Measurements from ENCODE around the gene PPIG.

The PPIG gene

DNA sequence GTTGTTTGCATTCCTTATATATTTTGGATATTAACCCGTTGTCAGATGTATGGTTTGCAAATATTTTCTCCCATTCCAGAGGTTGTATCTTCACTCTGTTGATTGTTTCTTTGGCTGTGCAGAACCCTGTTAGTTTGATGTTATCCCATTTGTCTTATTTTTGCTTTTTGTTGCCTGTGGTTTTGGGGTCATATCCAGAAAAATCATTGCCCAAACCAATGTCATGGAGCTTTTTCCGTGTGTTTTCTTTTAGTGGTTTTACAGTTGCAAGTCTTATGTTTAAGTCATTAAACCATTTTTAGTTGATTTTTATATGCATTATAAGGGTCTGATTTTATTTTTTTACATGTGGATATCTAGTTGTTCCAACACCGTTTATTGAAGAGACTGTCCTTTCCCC, 35.8 kb downstream of the PPIG start:
- Histone ChIP-seq H3K36me3 (ENCODE audit: insufficient read depth, low read length) (peaks cover 4% of the 10 kb centered on the region), H3K9me3 (ENCODE audit: control insufficient read depth, insufficient read depth, low read length) (no peaks in the 10 kb centered on the region), H3K9ac (ENCODE audit: low read depth, low read length) (no peak overlapping the region), H3K4me1 (ENCODE audit: insufficient read depth, low read length) (no peaks in the 10 kb centered on the region)

DNA sequence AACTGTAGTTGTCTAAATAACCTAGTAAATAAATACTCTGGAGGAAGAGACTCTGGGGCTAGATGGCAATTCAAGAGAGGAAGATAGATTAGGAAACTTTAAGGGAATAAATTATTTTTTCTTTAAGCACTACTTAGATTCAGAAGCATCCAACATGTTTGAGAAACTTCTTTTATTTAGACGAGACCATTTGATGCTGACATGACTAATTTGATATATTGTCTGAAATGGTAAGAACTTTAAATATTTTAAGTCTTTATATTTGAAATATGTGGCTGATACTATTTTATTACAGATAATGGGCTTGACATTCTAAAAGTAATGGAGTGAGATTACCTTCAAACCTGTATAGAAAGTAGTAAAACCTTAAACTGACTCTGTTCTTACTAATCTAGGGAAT, 36.4 kb downstream of the PPIG start:
- Histone ChIP-seq H3K36me3 (ENCODE audit: insufficient read depth, low read length) (peaks cover under 1% of the 10 kb centered on the region), H3K9ac (ENCODE audit: low read depth, low read length) (no peak overlapping the region), H3K4me1 (ENCODE audit: insufficient read depth, low read length) (no peaks in the 10 kb centered on the region)

DNA sequence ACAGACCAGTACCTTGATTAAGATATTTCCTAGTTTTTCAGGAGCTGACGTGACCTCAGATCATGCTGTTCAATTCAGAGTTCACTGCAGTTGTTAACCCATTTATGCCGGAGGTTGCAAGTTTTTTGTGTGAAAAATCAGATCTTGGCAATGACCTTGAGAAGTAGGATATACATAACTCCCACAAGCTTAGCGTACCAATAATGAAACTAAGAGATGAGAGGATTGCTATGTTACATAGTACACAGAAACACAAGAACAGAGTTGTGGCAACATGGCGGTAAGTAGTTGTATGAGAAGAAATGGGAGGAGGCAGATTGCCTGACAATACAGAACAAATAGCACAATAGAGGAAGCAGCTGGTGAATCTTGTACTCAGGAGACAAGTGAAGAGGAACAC, 39.1 kb downstream of the PPIG start:
- Histone ChIP-seq H3K9me3 (ENCODE audit: control insufficient read depth, insufficient read depth, low read length) (no peaks in the 10 kb centered on the region), H3K4me1 (ENCODE audit: insufficient read depth, low read length) (no peaks in the 10 kb centered on the region), H3K36me3 (ENCODE audit: insufficient read depth, low read length) (no peaks in the 10 kb centered on the region), H3K9ac (ENCODE audit: low read depth, low read length) (no peak overlapping the region)

More for the DNA sequence above, 36.4 kb downstream of the PPIG start:
- no peaks in the 10 kb centered on the region for H3K9me3 ChIP-seq (ENCODE audit: control insufficient read depth, insufficient read depth, low read length)

DNA sequence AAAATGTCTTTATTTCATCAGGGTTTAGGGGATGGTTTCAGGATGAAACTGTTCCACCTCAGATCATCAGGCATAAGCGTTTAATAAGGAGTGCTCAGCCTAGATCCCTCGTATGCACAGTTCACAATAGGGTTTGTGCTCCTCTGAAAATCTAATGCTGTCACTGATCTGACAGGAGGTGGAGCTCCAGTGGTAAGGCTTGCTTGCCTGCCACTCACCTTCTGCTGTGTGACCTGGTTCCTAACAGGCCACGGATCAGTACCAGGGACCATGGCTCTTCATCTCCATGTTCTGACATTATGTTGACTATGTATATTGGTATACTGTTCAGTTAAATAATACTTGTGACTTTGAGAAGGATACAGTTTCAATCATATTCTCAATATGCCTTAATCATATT, 41.6 kb downstream of the PPIG start:
- Histone ChIP-seq H3K4me1 (ENCODE audit: insufficient read depth, low read length) (no peaks in the 10 kb centered on the region), H3K9ac (ENCODE audit: low read depth, low read length) (no peak overlapping the region), H3K9me3 (ENCODE audit: control insufficient read depth, insufficient read depth, low read length) (no peaks in the 10 kb centered on the region), H3K36me3 (ENCODE audit: insufficient read depth, low read length) (no peaks in the 10 kb centered on the region)

DNA sequence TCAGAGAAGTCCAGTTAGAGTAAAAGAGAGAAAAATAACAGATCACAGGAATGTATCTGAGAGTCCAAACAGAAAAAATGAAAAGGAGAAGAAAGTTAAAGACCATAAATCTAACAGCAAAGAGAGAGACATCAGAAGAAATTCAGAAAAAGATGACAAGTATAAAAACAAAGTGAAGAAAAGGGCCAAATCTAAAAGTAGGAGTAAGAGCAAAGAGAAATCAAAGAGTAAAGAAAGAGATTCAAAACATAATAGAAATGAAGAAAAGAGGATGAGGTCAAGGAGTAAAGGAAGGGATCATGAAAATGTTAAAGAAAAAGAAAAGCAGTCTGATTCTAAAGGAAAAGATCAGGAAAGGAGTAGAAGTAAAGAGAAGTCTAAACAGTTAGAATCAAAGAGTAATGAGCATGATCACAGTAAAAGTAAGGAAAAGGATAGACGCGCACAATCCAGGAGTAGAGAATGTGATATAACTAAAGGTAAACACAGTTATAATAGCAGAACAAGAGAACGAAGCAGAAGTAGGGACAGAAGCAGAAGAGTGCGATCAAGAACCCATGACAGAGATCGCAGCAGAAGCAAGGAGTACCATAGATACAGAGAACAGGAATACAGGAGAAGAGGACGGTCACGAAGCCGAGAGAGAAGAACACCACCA, 52.4 kb downstream of the PPIG start:
- peaks cover 19% of the 10 kb centered on the region for H3K36me3 ChIP-seq (ENCODE audit: insufficient read depth, low read length)
- no peak overlapping the region for H3K9ac ChIP-seq (ENCODE audit: low read depth, low read length)
- H3K4me1 ChIP-seq (ENCODE audit: insufficient read depth, low read length): peaks cover 6% of the 10 kb centered on the region; the same call in 1 of the 2 replicates
- H3K9me3 ChIP-seq (ENCODE audit: control insufficient read depth, insufficient read depth, low read length): no peaks in the 10 kb centered on the region; the same call in 1 of the 2 replicates

DNA sequence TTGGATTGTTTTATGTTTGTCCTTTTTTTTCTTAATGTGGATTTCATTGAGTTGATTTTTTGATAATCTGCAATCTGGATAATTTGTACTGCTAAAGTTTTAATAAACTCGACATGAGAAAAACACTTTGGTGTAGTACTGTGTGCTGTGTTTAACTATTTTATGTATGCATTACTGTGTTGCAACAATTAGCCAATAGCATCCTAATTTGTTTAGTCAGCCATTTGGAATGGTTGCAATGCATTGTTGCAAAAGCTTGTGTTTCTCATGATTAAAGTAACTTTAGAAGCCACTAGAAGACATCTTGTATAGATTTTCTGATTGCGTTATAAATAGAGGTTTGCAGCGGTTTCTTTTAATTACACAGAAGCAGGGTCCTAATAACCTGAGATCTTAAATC, 53.5 kb downstream of the PPIG start:
- H3K36me3 ChIP-seq (ENCODE audit: insufficient read depth, low read length): peaks cover 17% of the 10 kb centered on the region
- H3K9me3 ChIP-seq (ENCODE audit: control insufficient read depth, insufficient read depth, low read length): no peaks in the 10 kb centered on the region
- no peak overlapping the region for H3K9ac ChIP-seq (ENCODE audit: low read depth, low read length)
- H3K4me1 ChIP-seq (ENCODE audit: insufficient read depth, low read length): peaks cover 6% of the 10 kb centered on the region; the same call in 1 of the 2 replicates

DNA sequence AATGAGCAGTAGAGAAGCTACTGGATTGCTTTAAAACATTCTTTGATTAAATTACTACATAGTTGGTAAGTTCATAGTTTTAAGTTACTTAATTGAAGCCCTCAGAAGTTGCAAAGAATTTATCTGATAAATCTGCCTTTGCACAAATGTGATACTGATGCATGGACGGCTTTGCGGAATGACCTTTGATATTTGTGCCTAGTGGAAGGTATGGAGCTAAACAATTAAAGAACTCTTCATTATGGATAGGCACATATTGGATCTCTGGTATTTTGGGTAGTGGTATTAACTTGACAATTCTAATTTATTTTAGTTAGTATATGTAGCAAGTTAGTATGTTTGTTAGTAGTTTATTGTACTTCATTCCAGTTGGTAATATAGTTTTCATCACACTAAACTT, 56.0 kb downstream of the PPIG start:
- Histone ChIP-seq H3K36me3 (ENCODE audit: insufficient read depth, low read length) (peaks cover 11% of the 10 kb centered on the region), H3K9me3 (ENCODE audit: control insufficient read depth, insufficient read depth, low read length) (no peaks in the 10 kb centered on the region), H3K4me1 (ENCODE audit: insufficient read depth, low read length) (peaks cover 6% of the 10 kb centered on the region; the same call in 1 of the 2 replicates), H3K9ac (ENCODE audit: low read depth, low read length) (no peak overlapping the region)

DNA sequence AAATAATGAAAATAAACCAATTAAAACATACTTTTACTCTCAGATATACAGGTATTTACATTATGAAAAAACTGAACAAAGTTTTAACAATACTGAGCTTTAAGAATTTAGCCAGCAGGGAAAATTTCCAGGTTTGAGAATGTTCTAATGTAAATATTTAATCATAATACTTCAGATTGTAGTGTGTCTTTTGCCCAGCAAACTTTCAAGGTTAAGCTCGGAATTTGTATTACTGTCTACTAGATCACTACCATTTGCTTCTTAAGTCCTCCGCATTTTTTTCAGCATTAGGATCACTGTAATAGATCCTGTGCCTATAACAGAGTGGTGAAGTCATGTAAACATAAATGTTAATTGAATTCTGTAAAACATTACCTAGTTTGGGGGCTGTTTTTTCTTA, 57.3 kb downstream of the PPIG start:
- Histone ChIP-seq H3K36me3 (ENCODE audit: insufficient read depth, low read length) (peaks cover 6% of the 10 kb centered on the region), H3K4me1 (ENCODE audit: insufficient read depth, low read length) (peaks cover 6% of the 10 kb centered on the region; the same call in 1 of the 2 replicates), H3K9me3 (ENCODE audit: control insufficient read depth, insufficient read depth, low read length) (no peaks in the 10 kb centered on the region)

DNA sequence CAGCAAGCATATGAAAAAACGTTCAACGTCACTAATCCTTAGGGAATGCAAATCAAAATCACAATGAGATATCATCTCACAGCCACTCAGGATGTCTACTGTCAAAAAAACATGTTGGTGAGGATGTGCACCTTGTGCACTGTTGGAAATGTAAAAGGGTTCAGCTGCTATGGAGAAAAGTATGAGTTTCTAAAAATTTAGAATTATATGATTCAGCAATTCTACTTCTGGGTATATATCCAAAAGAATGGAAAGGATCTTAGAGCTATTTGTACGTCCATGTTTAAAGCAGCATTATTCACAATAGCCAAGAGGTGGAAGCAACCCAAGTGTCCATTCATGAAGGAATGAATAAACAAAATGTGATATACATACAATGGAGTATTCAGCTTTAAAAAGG, 60.0 kb downstream of the PPIG start:
- H3K36me3 ChIP-seq (ENCODE audit: insufficient read depth, low read length): no peaks in the 10 kb centered on the region
- H3K9me3 ChIP-seq (ENCODE audit: control insufficient read depth, insufficient read depth, low read length): no peaks in the 10 kb centered on the region
- H3K4me1 ChIP-seq (ENCODE audit: insufficient read depth, low read length): no peaks in the 10 kb centered on the region
- H3K9ac ChIP-seq (ENCODE audit: low read depth, low read length): no peak overlapping the region

More for the DNA sequence above, 57.3 kb downstream of the PPIG start:
- no peak overlapping the region for H3K9ac ChIP-seq (ENCODE audit: low read depth, low read length)

DNA sequence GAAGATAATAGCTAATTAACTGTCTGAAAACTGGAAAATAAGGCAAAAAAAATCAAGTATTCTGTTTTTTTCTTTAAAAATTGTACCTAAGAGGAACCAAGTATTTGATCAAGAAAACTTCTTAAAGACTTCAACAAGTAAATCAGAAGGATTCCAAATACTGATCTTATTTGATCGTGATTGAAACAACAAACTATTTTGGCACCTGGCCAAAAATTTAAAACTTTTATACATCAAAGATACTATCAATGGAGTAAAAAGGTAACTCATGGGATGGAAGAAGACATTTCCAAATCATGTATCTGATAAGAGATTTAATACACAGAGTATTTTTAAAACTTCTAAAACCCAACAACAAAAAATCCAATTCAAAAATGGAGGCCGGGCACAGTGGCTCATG, 63.3 kb downstream of the PPIG start:
- Histone ChIP-seq H3K9ac (ENCODE audit: low read depth, low read length) (no peak overlapping the region), H3K4me1 (ENCODE audit: insufficient read depth, low read length) (no peaks in the 10 kb centered on the region), H3K9me3 (ENCODE audit: control insufficient read depth, insufficient read depth, low read length) (no peaks in the 10 kb centered on the region), H3K36me3 (ENCODE audit: insufficient read depth, low read length) (no peaks in the 10 kb centered on the region)

DNA sequence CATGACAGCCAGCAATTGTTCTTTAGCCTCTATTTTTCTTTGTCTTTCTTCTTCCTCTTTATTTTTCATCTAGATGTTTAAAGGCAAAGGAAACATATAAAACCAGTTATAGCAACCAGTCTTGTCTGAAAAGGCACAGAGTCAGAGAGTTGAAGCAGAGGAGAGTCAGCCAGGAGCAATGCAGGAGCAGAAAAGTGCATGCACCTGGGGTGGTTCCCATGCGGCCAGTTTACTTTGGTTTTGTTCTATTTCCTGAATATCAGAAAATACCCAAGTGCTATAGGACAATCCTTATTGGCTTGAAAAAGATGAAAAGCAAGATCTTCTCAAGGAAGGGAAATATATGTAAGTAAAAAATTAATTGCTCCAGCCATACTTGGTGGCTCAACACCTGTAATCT, 65.1 kb downstream of the PPIG start:
- H3K9ac ChIP-seq (ENCODE audit: low read depth, low read length): no peak overlapping the region
- no peaks in the 10 kb centered on the region for H3K36me3 ChIP-seq (ENCODE audit: insufficient read depth, low read length)
- no peaks in the 10 kb centered on the region for H3K9me3 ChIP-seq (ENCODE audit: control insufficient read depth, insufficient read depth, low read length)
- H3K4me1 ChIP-seq (ENCODE audit: insufficient read depth, low read length): no peaks in the 10 kb centered on the region

DNA sequence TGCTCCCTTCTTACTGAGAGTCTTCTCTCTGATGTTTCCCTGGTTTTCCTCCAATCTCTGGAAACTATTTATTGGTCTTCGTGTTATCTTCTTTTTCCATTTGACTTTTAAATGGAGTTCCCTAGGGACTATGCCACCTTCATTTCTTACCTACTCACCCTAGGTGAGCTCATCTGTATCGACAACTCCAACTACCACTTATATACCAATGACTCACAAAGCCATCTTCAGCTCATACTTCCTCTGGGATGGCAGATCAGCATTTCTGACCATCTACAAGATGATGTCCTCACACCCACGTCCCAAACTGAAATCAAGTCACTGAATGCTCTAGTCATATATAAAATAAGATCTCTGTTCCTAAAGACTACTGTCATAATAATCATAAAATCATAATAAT, 69.5 kb downstream of the PPIG start:
- Histone ChIP-seq H3K4me1 (ENCODE audit: insufficient read depth, low read length) (no peaks in the 10 kb centered on the region), H3K9ac (ENCODE audit: low read depth, low read length) (no peak overlapping the region), H3K9me3 (ENCODE audit: control insufficient read depth, insufficient read depth, low read length) (no peaks in the 10 kb centered on the region), H3K36me3 (ENCODE audit: insufficient read depth, low read length) (no peaks in the 10 kb centered on the region)

DNA sequence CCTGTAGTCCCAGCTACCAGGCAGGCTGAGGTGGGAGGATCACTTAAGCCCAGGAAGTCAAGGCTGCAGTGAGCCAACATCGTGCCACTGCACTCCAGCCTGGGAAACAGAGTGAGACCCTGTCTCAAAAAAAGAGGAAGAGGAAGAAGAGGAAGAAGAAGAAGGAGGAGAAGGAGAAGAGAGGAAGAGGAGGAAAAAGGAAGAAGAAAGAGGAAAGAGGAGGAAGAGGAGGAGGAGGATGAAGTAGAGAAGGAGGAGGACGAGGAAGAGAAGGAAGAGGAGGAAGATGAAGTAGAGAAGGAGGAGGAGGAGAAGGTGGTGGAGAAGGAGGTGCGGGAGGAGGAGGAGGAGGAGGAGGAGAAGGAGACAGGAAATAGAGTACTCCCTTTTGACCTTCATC, 72.0 kb downstream of the PPIG start:
- Histone ChIP-seq H3K4me1 (ENCODE audit: insufficient read depth, low read length) (no peaks in the 10 kb centered on the region), H3K9me3 (ENCODE audit: control insufficient read depth, insufficient read depth, low read length) (no peaks in the 10 kb centered on the region), H3K36me3 (ENCODE audit: insufficient read depth, low read length) (no peaks in the 10 kb centered on the region), H3K9ac (ENCODE audit: low read depth, low read length) (no peak overlapping the region)

DNA sequence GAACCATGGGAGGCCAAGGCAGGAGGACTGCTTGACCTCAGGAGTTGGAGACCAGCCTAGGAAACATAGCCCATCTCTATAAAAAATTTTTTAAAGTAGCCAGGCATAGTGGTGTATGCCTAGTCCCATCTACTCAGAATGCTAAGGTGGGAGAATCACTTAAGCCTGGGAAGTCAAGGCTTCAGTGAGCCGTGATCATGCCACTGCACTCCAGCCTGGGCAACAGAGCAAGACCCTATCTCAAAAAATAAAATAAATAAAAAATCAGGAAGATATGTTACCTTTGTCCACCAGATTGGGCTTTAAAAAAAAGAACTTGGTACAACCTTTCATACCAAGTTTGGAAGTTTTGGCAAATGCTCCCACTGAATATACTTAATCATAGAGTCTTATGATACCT, 74.7 kb downstream of the PPIG start:
- Histone ChIP-seq H3K36me3 (ENCODE audit: insufficient read depth, low read length) (no peaks in the 10 kb centered on the region), H3K9ac (ENCODE audit: low read depth, low read length) (no peak overlapping the region), H3K9me3 (ENCODE audit: control insufficient read depth, insufficient read depth, low read length) (no peaks in the 10 kb centered on the region), H3K4me1 (ENCODE audit: insufficient read depth, low read length) (no peaks in the 10 kb centered on the region)

DNA sequence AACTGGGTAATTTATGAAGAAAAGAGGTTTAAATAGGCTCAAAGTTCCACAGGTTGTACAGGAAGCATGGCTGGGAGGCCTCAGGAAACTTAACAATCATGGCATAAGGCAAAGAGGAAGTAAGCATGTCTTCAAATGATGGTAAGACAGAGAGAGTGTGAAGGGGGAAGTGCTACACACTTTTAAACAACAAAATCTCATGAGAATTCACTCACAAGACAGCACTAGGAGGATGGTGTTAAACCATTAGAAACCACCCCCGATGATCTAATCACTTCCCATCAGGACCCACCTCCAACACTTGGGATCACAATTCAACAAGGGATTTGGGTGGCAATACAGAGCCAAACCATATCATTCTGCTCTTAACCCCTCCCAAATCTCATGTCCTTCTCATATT, 75.2 kb downstream of the PPIG start:
- no peaks in the 10 kb centered on the region for H3K36me3 ChIP-seq (ENCODE audit: insufficient read depth, low read length)
- no peak overlapping the region for H3K9ac ChIP-seq (ENCODE audit: low read depth, low read length)
- no peaks in the 10 kb centered on the region for H3K4me1 ChIP-seq (ENCODE audit: insufficient read depth, low read length)
- no peaks in the 10 kb centered on the region for H3K9me3 ChIP-seq (ENCODE audit: control insufficient read depth, insufficient read depth, low read length)

DNA sequence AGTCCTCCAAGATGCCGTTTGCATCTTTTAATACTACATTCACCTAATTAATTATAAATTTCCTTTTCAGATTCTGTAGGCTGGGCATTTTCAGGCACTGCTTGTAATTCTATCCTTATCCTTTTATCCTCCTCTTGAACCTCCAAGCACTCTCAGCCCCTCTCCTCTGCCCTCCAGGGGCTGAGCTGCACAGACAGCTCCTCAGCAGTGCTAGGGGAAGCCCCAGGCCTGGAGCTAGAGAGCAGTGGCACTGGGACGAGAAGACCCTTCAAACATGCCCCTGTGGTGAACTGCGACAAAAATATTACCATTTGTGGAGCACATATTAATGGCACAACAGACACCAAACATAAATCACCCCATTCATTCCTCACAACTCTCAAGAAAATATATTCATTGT, 77.1 kb downstream of the PPIG start:
- no peaks in the 10 kb centered on the region for H3K9me3 ChIP-seq (ENCODE audit: control insufficient read depth, insufficient read depth, low read length)
- H3K9ac ChIP-seq (ENCODE audit: low read depth, low read length): no peak overlapping the region
- H3K36me3 ChIP-seq (ENCODE audit: insufficient read depth, low read length): no peaks in the 10 kb centered on the region
- H3K4me1 ChIP-seq (ENCODE audit: insufficient read depth, low read length): no peaks in the 10 kb centered on the region
